Smooth muscle cell (in vitro differentiated cells): ENCODE measurements around the gene ZSCAN26. TPM values are rescaled to one million over a fixed set of nuclear protein-coding genes. Genes with fewer than 3 reads are reported as not detected.

ENCODE experiments used
- DNase-seq: peaks from one replicate; lab custom pipeline; 2025; ENCODE audit not compliant: unreplicated experiment; lab: John Stamatoyannopoulos, UW
- H2AFZ ChIP-seq: fragments of 200-600 bp; sonication (generic); 2 replicates; pipeline ENCODE4 v1.6.0; 2016; ENCODE audit warnings: antibody characterized with exemption, low read depth, mild to moderate bottlenecking
- H3F3A ChIP-seq: fragments of 200-600 bp; sonication (generic); 2 replicates; pipeline ENCODE4 v1.6.0; 2017; ENCODE audit warnings: antibody characterized with exemption, low read depth
- H3K27ac ChIP-seq: fragments of 200-600 bp; sonication (generic); 2 replicates; pipeline ENCODE4 v1.5.1; 2016; ENCODE audit warnings: low read depth, mild to moderate bottlenecking
- H3K27me3 ChIP-seq: fragments of 200-600 bp; sonication (generic); 2 replicates; pipeline ENCODE4 v1.6.1; 2016; ENCODE audit warnings: low read depth, mild to moderate bottlenecking
- H3K36me3 ChIP-seq: fragments of 200-600 bp; sonication (generic); 2 replicates; pipeline ENCODE4 v1.5.1; 2016; ENCODE audit warnings: low read depth
- H3K4me1 ChIP-seq: fragments of 200-600 bp; sonication (generic); 2 replicates; pipeline ENCODE4 v1.5.1; 2016; ENCODE audit warnings: low read depth
- H3K4me2 ChIP-seq: fragments of 200-600 bp; sonication (generic); 2 replicates; pipeline ENCODE4 v1.6.0; 2016; ENCODE audit warnings: mild to moderate bottlenecking
- H3K4me3 ChIP-seq: fragments of 200-600 bp; sonication (generic); 2 replicates; pipeline ENCODE4 v1.5.1; 2016; ENCODE audit warnings: mild to moderate bottlenecking
- H3K79me2 ChIP-seq: fragments of 200-600 bp; sonication (generic); 2 replicates; pipeline ENCODE4 v1.6.0; 2016; ENCODE audit warnings: low read depth, mild to moderate bottlenecking
- H3K9ac ChIP-seq: fragments of 200-600 bp; sonication (generic); 2 replicates; pipeline ENCODE4 v1.6.0; 2016; ENCODE audit warnings: low read depth
- H3K9me3 ChIP-seq: fragments of 200-600 bp; sonication (generic); replicated peaks from 2 replicates; pipeline ENCODE4 v1.5.1; 2016; ENCODE audit warnings: low read depth
- H4K20me1 ChIP-seq: fragments of 200-600 bp; sonication (generic); 2 replicates; pipeline ENCODE4 v1.6.0; 2016; ENCODE audit warnings: low read depth
- CTCF ChIP-seq: fragments of 200-600 bp; sonication (generic); IDR thresholded peaks from 2 replicates; pipeline ENCODE4 v1.5.1; 2017; ENCODE audit warnings: borderline replicate concordance, mild to moderate bottlenecking, antibody characterized with exemption; ENCODE audit not compliant: insufficient read depth, poor library complexity, severe bottlenecking
- WGBS: methylation state at CpG from one replicate; pipeline ENCODE4 v1.1.7; 2016; ENCODE audit warnings: low lambda C conversion rate; 5-methylcytosine and 5-hydroxymethylcytosine counted together
- polyA plus RNA-seq: library from polyadenylated mRNA; unstranded; fragments of >200 nt; fragmentation: Nextera tagmentation; extraction: Ambion mirVana; gene quantifications from 2 replicates; pipeline ENCODE4 v1.2.1, GENCODE V29; 2016
- small RNA-seq: library from RNA; depleted of rRNA; stranded (forward); fragments of <200 nt; gene quantifications from one replicate; pipeline ENCODE3, GENCODE V24; 2014
- total RNA-seq: library from RNA; depleted of rRNA; stranded (reverse); fragments of >200 nt; gene quantifications from 2 replicates; pipeline ENCODE4 v1.2.3, GENCODE V29; 2014

Gene ZSCAN26
- total and polyA plus RNA-seq, 2 experiments from 2014 or later, result 10.7 to 16.1 TPM

DNA sequence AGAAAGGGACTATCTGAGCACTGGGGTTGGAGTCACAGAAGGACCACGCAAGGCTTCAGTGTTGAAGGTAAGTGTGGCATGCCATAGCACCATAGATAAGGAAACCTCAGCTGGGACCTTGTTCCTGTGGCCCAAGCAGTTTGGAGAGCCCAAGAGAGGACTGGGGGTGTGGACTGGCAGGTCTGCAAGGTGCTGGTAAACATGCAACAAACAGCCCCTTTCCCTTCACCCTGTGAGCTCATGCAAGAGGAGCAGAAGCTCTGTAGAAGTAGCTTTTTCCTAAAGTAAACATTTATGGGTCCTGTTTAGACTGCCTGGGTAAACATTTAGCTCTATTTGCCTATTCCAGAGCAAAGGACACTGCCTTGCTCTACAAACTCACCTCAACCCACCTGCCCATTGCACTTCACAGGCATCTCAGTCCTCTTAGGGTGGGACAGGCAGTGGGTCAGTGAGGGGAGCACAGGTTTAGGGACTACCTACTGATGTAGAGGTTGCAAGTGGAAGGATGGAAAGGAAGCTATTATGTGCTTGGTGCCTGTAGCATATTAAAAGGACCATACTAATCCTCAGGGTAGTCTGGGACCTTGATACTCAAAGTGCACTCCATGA, 57.0 kb downstream of the ZSCAN26 start:
- WGBS, result 82% methylated on average over 1 of the region's 1 CpG

GRCh38 chr6:28326371-28326948, 59.5 kb downstream of the ZSCAN26 start:
- Histone ChIP-seq H3K27me3 (no peaks in the 10 kb centered on the region), H4K20me1 (no peaks in the 10 kb centered on the region), H3K36me3 (peaks cover 23% of the 10 kb centered on the region), H3K4me2 (no peak overlapping the region), H3K79me2 (no peaks in the 10 kb centered on the region), H3K27ac (no peak overlapping the region), H3K9me3 (peaks cover 12% of the 10 kb centered on the region), H3F3A (no peaks in the 10 kb centered on the region), H3K4me3 (no peak overlapping the region), H3K4me1 (no peaks in the 10 kb centered on the region), H2AFZ (no peak overlapping the region), H3K9ac (no peak overlapping the region)
- WGBS, result 94% methylated on average over 7 of the region's 7 CpGs
- TF ChIP-seq CTCF, result no peak
- DNase-seq, result no peak

More for the DNA sequence above, 57.0 kb downstream of the ZSCAN26 start:
- no peaks in the 10 kb centered on the region for H3K4me1 ChIP-seq
- peaks cover 12% of the 10 kb centered on the region for H3K9me3 ChIP-seq
- no peaks in the 10 kb centered on the region for H3K27me3 ChIP-seq
- H3K36me3 ChIP-seq, result peaks cover 23% of the 10 kb centered on the region
- DNase-seq, result no peak
- no peaks in the 10 kb centered on the region for H3K79me2 ChIP-seq
- no peak overlapping the region for H3K27ac ChIP-seq
- no peak overlapping the region for H2AFZ ChIP-seq
- H3K9ac ChIP-seq, result no peak overlapping the region
- no peaks in the 10 kb centered on the region for H3F3A ChIP-seq
- no peak for TF ChIP-seq CTCF
- H3K4me3 ChIP-seq, result no peak overlapping the region
- no peaks in the 10 kb centered on the region for H4K20me1 ChIP-seq
- no peak overlapping the region for H3K4me2 ChIP-seq

Small RNA genes within 50 kb of the gene (small RNA-seq; reads per million reads assigned to genes)
- gene AL021997.1 (not detected), gene AL021997.2 (not detected)

Other genes starting within 250 kb of the ZSCAN26 start
- 0.49 and 0.72 TPM in 2 replicates for gene ZNF165, start 186.6 kb upstream of the ZSCAN26 start, total RNA-seq
- 0.29 and 0.46 TPM in 2 replicates for gene ZNF165, start 186.6 kb upstream of the ZSCAN26 start, polyA plus RNA-seq
- gene ZSCAN16, start 142.5 kb upstream of the ZSCAN26 start, total RNA-seq, result 0.81 and 1.1 TPM in 2 replicates
- 0.86 and 3.5 TPM in 2 replicates for gene ZSCAN16, start 142.5 kb upstream of the ZSCAN26 start, polyA plus RNA-seq
- gene ZKSCAN8, start 125.3 kb upstream of the ZSCAN26 start, total RNA-seq, result 19.9 and 23.0 TPM in 2 replicates
- gene ZKSCAN8, start 125.3 kb upstream of the ZSCAN26 start, polyA plus RNA-seq, result 4.1 and 5.5 TPM in 2 replicates
- gene ZSCAN9, start 41.9 kb upstream of the ZSCAN26 start, total RNA-seq, result 18.3 and 18.4 TPM in 2 replicates
- gene ZSCAN9, start 41.9 kb upstream of the ZSCAN26 start, polyA plus RNA-seq, result 7.3 and 12.4 TPM in 2 replicates
- gene ZKSCAN4, start 14.9 kb upstream of the ZSCAN26 start, total RNA-seq, result 4.5 and 5.1 TPM in 2 replicates
- 5.2 TPM in 2 replicates for gene ZKSCAN4, start 14.9 kb upstream of the ZSCAN26 start, polyA plus RNA-seq
- gene NKAPL, start 7.8 kb upstream of the ZSCAN26 start, total RNA-seq, result not detected in 2 replicates
- 0.18 and 0.28 TPM in 2 replicates for gene NKAPL, start 7.8 kb upstream of the ZSCAN26 start, polyA plus RNA-seq
- gene PGBD1, start 14.4 kb downstream of the ZSCAN26 start, total RNA-seq, result 9.2 and 15.1 TPM in 2 replicates
- 8.1 and 9.7 TPM in 2 replicates for gene PGBD1, start 14.4 kb downstream of the ZSCAN26 start, polyA plus RNA-seq
- gene ZSCAN31, start 69.0 kb downstream of the ZSCAN26 start, total RNA-seq, result 1.5 and 1.9 TPM in 2 replicates
- 1.1 and 6.2 TPM in 2 replicates for gene ZSCAN31, start 69.0 kb downstream of the ZSCAN26 start, polyA plus RNA-seq
- 5.2 and 7.9 TPM in 2 replicates for gene ZKSCAN3, start 82.8 kb downstream of the ZSCAN26 start, total RNA-seq
- 1.7 and 3.6 TPM in 2 replicates for gene ZKSCAN3, start 82.8 kb downstream of the ZSCAN26 start, polyA plus RNA-seq
- gene ZSCAN12, start 132.6 kb downstream of the ZSCAN26 start, total RNA-seq, result 6.6 and 6.8 TPM in 2 replicates
- 1.3 and 3.2 TPM in 2 replicates for gene ZSCAN12, start 132.6 kb downstream of the ZSCAN26 start, polyA plus RNA-seq
- 1.6 and 2.7 TPM in 2 replicates for gene ZSCAN23, start 176.3 kb downstream of the ZSCAN26 start, total RNA-seq
- 0.60 and 0.94 TPM in 2 replicates for gene ZSCAN23, start 176.3 kb downstream of the ZSCAN26 start, polyA plus RNA-seq
- gene GPX6, start 248.7 kb downstream of the ZSCAN26 start, total RNA-seq, result not detected in 2 replicates
- gene GPX6, start 248.7 kb downstream of the ZSCAN26 start, polyA plus RNA-seq, result not detected in 2 replicates